SH-SY5Y (cell line): ENCODE results near the gene ENPP5.

Experiments
- GATA2 ChIP-seq: IDR thresholded peaks from 2 replicates; pipeline ENCODE4 v1.6.1; 2011; ENCODE audit warnings: mild to moderate bottlenecking, low read depth, low read length
- GATA3 ChIP-seq: IDR thresholded peaks from 2 replicates; pipeline ENCODE4 v1.6.1; 2011; ENCODE audit warnings: low read depth, mild to moderate bottlenecking, low read length, moderate library complexity

The ENPP5 gene

GRCh38 chr6:46137387-46137786 is 33.4 kb downstream of the ENPP5 start:
- no peak for TF ChIP-seq GATA3
- TF ChIP-seq GATA2, result no peak

- TF ChIP-seq GATA2 (no peak), GATA3 (no peak)
Measured at GRCh38 chr6:46136831-46137230, 33.9 kb downstream of the ENPP5 start.

- TF ChIP-seq GATA3 (no peak), GATA2 (no peak)
Measured at GRCh38 chr6:46135176-46135575, 35.6 kb downstream of the ENPP5 start.

GRCh38 chr6:46134216-46134615 is 36.6 kb downstream of the ENPP5 start:
- no peak for TF ChIP-seq GATA3

GRCh38 chr6:46130666-46131065 is 40.1 kb downstream of the ENPP5 start:
- TF ChIP-seq GATA3 (no peak), GATA2 (no peak)

GRCh38 chr6:46129629-46130511 is 40.9 kb downstream of the ENPP5 start, which contains the start of gene ENPP4:
Gene ENPP4, plus strand, starts transcription at chr6:46129989. Its CDS starts 9,595 bp downstream, at chr6:46139584.
- TF ChIP-seq GATA2 (no peak), GATA3 (no peak)

GRCh38 chr6:46129291-46129628 is 41.5 kb downstream of the ENPP5 start:
- TF ChIP-seq GATA2, result no peak

GRCh38 chr6:46128476-46128875 is 42.3 kb downstream of the ENPP5 start:
- TF ChIP-seq GATA2 (no peak), GATA3 (no peak)

- no peak for TF ChIP-seq GATA2
- TF ChIP-seq GATA3, result no peak
Measured at GRCh38 chr6:46118836-46119235, 51.9 kb downstream of the ENPP5 start.

GRCh38 chr6:46118157-46118556 is 52.6 kb downstream of the ENPP5 start:
- TF ChIP-seq GATA2, result no peak
- no peak for TF ChIP-seq GATA3

GRCh38 chr6:46116289-46116688 is 54.5 kb downstream of the ENPP5 start:
- TF ChIP-seq GATA3, result no peak
- TF ChIP-seq GATA2, result no peak

- no peak for TF ChIP-seq GATA3
- TF ChIP-seq GATA2, result no peak
Measured at GRCh38 chr6:46115634-46116033, 55.1 kb downstream of the ENPP5 start.

- TF ChIP-seq GATA3 (no peak), GATA2 (no peak)
Measured at GRCh38 chr6:46113370-46113769, 57.4 kb downstream of the ENPP5 start.
